Caki2 (cell line): ENCODE results near the gene GOLPH3. TPM values are rescaled to one million over a fixed set of nuclear protein-coding genes. Genes with fewer than 3 reads are reported as not detected.

Experiments used
- DNase-seq: peaks from one replicate; pipeline ENCODE4 v3.0.0-alpha.2; 2015; ENCODE audit warnings: low read depth
- in situ Hi-C: cut with HindIII; loops from 2 replicates; pipeline ENCODE4 v1.10.0; 2016; ENCODE audit warnings: low sequenced_read_pairs, low pct_unique_long_range_greater_than_20kb, mixed read lengths
- total RNA-seq: library from RNA; depleted of rRNA; stranded (reverse); fragments of >200 nt; shearing (Covaris generic); gene quantifications from 2 replicates; pipeline ENCODE4 v1.2.3, GENCODE V29; 2014; ENCODE audit warnings: low replicate concordance

GOLPH3 gene
- total RNA-seq, 1 experiment from 2014 or later, result 55.1 TPM

GRCh38 chr5:32110111-32110696 is 63.9 kb downstream of the GOLPH3 start:
- in situ Hi-C loops, result no loop called here
- no peak for DNase-seq

DNA sequence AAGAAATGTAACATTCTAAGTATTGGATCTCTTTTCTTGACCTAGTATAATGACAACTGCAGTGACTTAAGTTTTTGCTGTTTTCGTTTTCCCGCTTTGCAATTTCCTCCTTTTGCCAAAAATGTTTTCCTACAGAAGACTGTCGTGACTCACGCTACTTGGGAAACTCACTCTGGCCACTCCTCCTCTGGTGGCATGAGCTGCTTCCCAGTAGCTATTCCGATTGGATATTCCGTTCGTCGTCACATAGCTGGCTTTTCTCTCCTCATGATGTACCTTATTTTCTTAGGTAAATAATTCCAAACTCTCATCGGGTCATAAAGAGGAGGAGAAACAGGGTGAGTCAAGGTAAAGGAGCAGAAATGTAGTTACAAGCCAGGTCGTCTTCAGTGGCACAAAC is 64.9 kb downstream of the GOLPH3 start:
- DNase-seq, result peak; percentile 70
- in situ Hi-C loops, result no loop called here

DNA sequence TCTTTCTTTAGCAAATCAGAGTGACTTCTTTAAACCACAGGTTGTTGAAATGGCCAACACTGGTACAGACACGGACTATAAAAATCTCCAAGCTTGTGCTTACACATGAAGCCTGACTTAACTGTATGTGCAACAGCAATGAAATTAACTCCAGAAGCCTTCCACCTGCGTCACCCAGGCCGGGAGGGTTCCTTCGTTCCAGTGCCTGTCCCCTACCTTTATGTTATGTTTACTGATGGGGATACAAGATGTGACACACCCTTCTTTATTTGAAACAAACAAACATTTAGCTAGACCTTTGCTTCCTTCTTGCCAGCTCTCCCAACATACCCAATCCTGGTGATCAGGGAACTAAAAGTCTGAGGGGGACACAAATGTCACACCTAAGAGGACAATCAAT is 66.0 kb downstream of the GOLPH3 start:
- in situ Hi-C loops, result no loop called here
- no peak for DNase-seq

GRCh38 chr5:32107291-32107690 is 66.8 kb downstream of the GOLPH3 start:
- no peak for DNase-seq
- in situ Hi-C loops, result no loop called here

GRCh38 chr5:32103521-32103920 is 70.6 kb downstream of the GOLPH3 start:
- DNase-seq, result no peak
- in situ Hi-C loops, result no loop called here

- no peak for DNase-seq
- in situ Hi-C loops, result no loop called here
These were observed 71.7 kb downstream of the GOLPH3 start for GRCh38 chr5:32102254-32102986.

DNA sequence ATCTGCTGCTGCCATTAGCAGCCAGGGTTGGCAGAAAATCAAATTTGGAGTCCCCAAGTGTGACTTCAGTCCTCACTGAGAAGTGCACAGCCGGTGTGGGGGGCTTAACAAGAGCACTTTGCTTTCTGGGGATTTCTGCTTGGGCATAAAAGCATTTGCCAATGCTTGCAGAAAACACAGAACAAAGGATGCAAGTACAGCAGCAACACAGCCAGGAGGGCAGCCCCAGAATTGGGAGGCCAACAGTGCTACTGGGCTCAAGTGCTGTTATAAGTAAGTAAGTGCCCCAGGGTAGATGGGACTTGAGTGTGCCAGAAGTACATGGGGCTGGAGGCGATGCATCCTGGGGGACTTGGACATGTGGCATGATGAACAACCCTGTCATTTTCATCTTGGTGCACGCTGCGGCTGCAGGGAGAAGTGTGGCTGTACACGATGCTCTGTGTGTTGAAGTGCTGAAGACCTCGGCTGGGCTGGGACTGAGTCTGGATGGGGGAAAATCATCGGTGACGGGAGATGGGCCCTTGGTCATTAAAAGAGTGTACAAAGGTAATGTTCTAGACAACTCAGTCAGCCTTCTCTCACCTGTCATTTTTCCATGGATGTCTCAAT is 73.3 kb downstream of the GOLPH3 start:
- in situ Hi-C loops, result no loop called here
- no peak for DNase-seq

- in situ Hi-C loops, result no loop called here
These were observed 73.9 kb downstream of the GOLPH3 start for GRCh38 chr5:32100230-32100629.

GRCh38 chr5:32099486-32100035 is 74.6 kb downstream of the GOLPH3 start:
- no peak for DNase-seq
- in situ Hi-C loops, result no loop called here

More at GRCh38 chr5:32100230-32100629, 73.9 kb downstream of the GOLPH3 start:
- no peak for DNase-seq

DNA sequence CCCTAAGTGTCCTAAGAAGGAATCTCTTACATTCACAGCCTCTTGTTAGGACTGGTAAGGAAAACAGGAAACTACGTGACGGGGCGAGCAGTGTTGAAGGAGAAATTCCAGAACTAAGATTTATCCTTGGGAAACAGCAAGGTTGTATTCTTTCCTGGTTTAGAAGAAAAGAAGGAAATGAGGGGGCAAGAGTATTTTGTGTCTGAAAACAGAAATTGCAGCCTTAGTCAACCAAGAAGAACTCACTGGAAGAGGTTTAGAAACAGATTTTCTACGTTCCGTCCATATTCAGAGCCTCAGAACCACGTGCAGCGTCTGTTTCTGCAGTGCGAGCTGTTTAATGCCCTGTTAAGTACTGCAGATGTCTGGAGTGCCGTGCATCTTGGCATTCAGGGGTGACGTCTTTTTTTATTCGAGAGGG is 75.2 kb downstream of the GOLPH3 start:
- DNase-seq, result no peak
- in situ Hi-C loops, result no loop called here

DNA sequence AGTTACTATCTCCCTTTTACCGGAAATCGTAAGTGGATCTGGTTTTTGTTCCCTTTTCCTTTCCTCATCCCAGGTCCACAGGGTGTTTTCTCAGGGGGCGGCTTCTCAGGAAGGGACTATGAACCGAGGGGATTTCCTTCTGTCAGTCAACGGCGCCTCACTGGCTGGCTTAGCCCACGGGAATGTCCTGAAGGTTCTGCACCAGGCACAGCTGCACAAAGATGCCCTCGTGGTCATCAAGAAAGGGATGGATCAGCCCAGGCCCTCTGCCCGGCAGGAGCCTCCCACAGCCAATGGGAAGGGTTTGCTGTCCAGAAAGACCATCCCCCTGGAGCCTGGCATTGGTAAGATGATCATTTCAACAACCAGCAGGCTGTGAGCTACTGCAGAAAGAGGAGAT is 75.8 kb downstream of the GOLPH3 start:
- DNase-seq, result no peak
- in situ Hi-C loops, result no loop called here

DNA sequence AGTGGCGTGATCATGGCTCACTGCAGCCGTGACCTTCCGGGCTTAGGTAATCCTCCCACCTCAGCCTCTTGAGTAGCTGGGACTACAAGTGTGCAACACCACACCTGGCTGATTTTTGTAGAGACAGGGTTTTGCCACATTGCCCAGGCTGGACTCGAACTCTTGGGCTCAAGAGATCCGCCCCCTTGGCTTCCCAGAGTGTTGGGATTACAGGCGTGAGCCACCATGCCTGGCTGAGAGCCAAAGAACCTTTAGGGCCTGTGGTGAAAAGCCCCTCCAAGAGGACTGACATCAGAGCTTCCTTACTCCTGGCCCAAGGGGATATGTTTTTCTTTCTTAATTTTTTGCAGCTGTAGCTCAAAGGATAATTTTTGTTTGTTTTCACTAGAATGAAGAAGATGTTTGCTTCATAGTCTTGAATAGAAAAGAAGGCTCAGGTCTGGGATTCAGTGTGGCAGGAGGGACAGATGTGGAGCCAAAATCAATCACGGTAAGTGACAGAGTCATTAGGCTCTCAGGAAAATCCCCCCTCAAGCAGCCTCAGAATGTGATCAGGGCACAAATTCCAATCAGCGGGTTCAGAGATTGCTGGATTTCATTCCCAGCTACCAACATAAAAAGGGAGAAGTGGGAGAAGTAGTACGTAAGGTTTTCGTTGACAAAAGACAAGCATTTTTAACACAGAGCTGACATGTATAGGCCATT is 77.1 kb downstream of the GOLPH3 start:
- in situ Hi-C loops, result no loop called here
- DNase-seq, result no peak

DNA sequence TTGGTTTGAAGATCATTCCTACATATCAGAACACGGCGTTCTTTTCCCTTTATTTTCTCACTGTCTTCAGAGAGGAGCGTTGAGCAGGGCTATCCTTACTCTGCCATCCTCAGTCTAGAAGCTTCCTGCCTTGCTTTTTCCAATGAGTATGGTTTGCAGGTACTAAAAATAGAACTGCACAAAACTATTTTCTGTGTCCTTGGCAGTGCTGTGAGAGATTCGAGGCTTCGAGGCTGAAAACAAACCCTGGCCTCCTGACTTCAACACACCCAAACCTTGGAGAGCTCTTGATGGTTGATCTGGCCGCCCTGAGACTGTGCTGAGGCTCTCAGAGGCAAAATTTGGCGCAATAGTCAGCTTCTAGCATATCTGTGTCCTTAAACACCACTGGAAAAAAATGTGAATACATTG is 78.9 kb downstream of the GOLPH3 start:
- in situ Hi-C loops, result no loop called here
- no peak for DNase-seq

GRCh38 chr5:32094691-32095090 is 79.4 kb downstream of the GOLPH3 start:
- DNase-seq, result no peak
- in situ Hi-C loops, result no loop called here

DNA sequence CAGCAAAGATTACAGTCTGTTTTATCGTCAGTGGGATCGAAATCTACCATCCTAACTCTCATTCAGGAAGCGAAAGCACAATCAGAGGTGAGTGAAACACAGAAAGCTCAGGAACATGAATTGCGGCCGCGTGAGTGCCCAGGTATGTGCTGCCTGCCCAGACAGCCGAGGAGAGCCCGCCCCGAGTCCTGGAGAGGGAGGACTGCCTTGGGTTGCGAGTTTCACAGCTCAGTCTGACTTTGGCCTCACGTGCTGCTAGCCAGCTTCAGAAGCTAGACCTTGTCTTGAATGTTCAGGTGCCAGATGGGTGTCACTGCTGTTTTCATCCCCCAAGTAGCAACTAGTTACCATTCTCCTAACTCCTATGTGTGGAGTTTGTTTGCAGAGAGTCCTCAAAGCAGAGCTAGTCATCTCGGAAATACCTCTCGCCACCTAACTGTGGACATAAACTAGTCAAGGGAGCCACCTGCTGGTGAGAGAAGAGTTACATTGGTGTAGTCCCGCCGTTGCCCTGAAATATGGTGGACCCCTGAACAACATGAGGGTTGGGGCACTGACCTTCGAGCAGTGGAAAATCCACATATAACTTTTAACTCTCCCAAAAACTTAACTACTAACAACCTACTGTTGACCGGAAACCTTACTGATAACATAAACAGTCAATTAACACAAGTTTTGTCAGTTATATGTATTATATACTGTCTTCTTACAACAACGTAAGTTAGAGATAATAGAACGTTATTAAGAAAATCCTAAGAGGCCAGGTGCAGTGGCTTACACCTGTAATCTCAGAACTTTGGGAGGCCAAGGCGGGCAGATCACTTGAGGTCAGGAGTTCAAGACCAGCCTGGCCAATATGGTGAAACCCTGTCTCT is 80.9 kb downstream of the GOLPH3 start:
- in situ Hi-C loops, result no loop called here

GRCh38 chr5:32090755-32091128 is 83.4 kb downstream of the GOLPH3 start:
- DNase-seq, result no peak
- in situ Hi-C loops, result no loop called here

More for the DNA sequence above, 80.9 kb downstream of the GOLPH3 start:
- DNase-seq, result peak; percentile 52

GRCh38 chr5:32090026-32090754 is 83.9 kb downstream of the GOLPH3 start:
- in situ Hi-C loops, result no loop called here
- DNase-seq, result no peak
